HG02623 (cell line): ENCODE data around the gene PUSL1.

Experiments used
- ATAC-seq: cut with Tn5 transposase; IDR thresholded peaks from one replicate; pipeline ENCODE4 v1.9.1; 2021; ENCODE audit warnings: moderate library complexity; ENCODE audit not compliant: unreplicated experiment

Gene PUSL1

GRCh38 chr1:1349256-1350012, 41.0 kb downstream of the PUSL1 start, which contains the start of gene DVL1:
Gene DVL1 (minus strand): TSS chr1:1349418. CDS start chr1:1349065, 353 bp downstream.
- peak; percentile 63 for ATAC-seq

GRCh38 chr1:1351511-1352427, 43.4 kb downstream of the PUSL1 start:
- ATAC-seq: no peak

DNA sequence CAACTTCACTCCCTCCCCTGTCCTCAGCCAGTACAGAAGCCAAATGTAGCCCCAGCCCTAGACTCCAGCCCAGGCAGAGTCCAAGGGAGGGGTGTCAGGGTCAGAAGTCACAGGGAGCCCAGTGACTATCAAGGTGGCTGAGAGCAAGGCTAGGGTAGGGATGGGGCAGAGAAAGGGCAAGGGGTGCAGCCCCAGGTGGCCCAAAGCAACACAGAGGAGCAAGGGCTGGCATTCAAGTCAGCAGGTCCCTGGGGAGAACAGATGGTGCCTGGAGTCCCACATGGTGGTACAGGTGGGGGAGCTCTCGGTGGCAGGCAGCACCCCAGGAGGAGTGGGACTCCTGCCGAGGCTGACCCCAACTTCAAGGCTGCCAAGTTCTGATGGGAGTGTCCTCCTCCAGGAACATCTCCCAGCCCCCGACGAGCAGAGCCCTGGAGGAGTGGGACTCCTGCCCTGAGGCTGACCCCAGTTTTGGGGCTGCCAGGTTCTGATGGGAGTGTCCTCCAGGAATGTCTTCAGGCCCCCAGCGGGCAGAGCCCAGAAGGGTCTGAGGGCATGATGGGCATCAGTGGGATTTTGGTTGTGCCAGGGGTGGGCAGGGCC, 44.5 kb downstream of the PUSL1 start:
- ATAC-seq: no peak

GRCh38 chr1:1353389-1354151, 45.2 kb downstream of the PUSL1 start:
- no peak for ATAC-seq

GRCh38 chr1:1354271-1355247, 46.2 kb downstream of the PUSL1 start:
- ATAC-seq: no peak

DNA sequence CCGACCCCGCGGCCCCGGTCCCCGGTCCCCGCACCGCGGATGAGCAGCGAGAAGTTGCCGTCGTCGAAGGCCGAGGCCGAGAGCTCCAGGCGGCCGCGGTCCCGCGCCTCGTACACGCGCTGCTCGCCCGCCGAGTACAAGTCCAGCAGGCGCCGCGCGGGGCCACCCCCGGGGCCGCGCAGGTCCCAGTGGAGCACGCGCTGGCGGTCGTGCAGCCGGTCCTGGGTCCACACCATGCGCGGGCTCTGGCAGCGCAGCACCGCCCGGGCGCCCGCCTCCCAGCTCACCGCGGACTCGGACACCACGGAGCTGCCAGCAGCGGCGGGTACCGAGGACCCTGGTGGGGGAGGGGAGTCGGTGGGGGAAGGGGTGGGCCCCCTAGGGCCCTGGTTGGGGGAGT, 47.0 kb downstream of the PUSL1 start:
- no peak for ATAC-seq

GRCh38 chr1:1356166-1356795, 47.9 kb downstream of the PUSL1 start:
- ATAC-seq: no peak

DNA sequence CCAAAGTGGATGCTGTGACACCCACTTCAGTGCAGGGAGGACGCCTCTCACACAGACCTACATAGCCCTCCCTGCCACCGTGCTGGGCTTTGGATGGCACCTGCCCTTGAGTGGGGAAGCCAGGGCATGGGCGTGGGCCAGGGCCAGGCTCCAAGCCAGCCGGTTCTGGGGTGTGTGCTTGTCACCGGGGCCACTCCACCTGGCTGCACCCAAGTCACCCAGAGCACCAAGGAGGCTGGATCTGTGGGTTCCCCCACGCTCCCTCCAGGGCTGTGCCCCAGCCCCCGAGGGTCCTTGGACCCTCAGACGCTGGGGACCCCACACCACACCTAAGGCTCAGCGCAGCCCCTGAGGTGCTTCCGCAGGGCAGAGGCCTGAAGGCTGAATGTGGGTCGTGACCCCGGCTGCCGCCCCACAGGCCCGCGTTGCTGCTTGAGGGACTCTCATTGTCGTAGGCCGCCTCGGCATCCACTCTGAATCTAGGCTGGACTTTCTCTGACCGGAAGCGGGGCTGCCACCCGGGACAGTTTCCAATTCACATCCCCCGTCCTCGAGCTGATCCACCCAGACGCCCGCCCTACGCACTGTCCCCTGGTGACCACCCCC, 48.5 kb downstream of the PUSL1 start:
- no peak for ATAC-seq

DNA sequence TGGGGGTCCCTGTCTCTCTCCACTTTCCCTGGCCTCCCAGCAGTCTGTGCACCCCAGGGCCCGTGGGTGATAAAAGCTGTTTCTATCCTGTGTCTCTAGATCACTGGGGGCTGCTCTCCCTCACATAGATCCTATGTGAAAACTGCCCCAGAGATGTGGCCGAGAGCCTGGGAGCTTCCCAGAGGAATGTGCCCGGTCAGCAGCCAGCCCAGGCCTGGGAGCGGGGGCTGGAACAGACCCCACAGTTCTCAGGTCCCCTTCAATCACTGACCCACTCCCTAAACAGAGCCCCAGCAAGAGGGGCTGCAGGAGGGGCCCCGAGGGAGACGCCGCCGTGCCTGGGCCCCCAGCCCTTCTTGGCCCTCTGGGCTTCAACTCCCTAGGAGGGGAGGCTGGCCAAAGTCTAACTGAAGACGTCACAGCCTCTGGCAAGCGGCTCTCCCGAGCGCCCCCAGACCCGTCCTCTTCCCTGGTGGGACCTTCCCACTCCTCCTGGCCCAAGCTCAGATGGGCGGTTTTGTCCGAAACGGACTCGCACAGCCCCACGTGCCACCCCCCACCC, 49.6 kb downstream of the PUSL1 start:
- no peak for ATAC-seq

GRCh38 chr1:1358433-1359271, 50.3 kb downstream of the PUSL1 start, which contains the start of gene MXRA8:
Gene MXRA8 (minus strand): TSS chr1:1358555. CDS start chr1:1358504, 51 bp downstream.
- no peak for ATAC-seq

GRCh38 chr1:1359308-1359663, 50.9 kb downstream of the PUSL1 start:
- ATAC-seq: no peak

- no peak for ATAC-seq
Observed at GRCh38 chr1:1359664-1360468, 51.5 kb downstream of the PUSL1 start.

DNA sequence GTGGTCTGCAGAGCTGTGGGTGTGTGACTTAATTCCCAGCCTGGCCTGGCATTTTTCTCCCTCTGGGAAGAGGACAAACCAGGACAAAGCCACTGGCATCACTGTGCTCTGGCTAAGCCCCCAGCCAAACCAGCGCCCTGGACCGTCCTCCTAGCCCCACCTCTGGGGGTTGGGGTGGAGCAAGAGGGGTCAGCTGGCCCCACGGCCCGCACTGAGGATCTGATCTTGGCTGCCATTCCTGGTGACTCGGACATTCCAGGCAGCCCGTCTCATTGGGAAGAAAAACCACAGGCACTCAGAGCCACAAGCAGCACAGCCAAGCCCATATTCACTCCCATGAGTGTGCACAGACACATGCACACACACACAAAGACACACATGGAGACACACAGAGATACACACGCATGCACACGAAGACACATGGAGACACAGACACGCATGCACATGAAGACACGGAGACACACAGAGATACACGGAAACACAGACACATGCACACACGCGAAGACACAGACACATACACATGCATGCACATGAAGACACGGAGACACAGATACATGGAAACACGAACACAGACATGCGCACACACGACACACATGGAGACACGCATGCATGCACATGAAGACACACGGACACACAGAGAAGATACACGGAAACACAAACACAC, 52.2 kb downstream of the PUSL1 start:
- ATAC-seq: no peak
